ENCODE results near the gene MRPL32. TPM values are rescaled to one million over a fixed set of nuclear protein-coding genes. Genes with fewer than 3 reads are reported as not detected.

The MRPL32 gene
- total and polyA plus RNA-seq, 4 experiments from 2014 or later, result 42.5 to 53.3 (median 48.8) TPM

Other genes with a start within 250 kb of the MRPL32 start
- 1 to 10 TPM; 8.8 to 9.2 TPM for gene C7orf25, start 20.3 kb upstream of the MRPL32 start, total RNA-seq
- gene C7orf25, start 20.3 kb upstream of the MRPL32 start, polyA plus RNA-seq, result 1 to 10 TPM; 1.6 to 4.0 TPM
- 10 to 100 TPM; 35.6 to 43.5 TPM for gene PSMA2, start 202 bp upstream of the MRPL32 start, total RNA-seq
- gene PSMA2, start 202 bp upstream of the MRPL32 start, polyA plus RNA-seq, result 100 to 1,000 TPM; 245 to 353 TPM
- not detected for gene HECW1, start 180.3 kb downstream of the MRPL32 start, total RNA-seq
- not detected for gene HECW1, start 180.3 kb downstream of the MRPL32 start, polyA plus RNA-seq

Measured in CD4-positive, alpha-beta memory T cell (primary cell).